NK-92 treated with Interleukin-12 subunit alpha and Interleukin-12 subunit beta, amount 100 ng/mL, for 24 hours (cell line): ENCODE data around the gene FOXD3.
"Not testable (repeated sequence)": the region's sequence is repeated elsewhere in the genome, so short reads cannot be mapped to it uniquely, and the experiment has no call there.

Experiments used
- DNase-seq: peaks from one replicate; lab custom pipeline; 2025; lab: John Stamatoyannopoulos, UW

Gene FOXD3

GRCh38 chr1:63321066-63321784, 1.1 kb upstream of the FOXD3 start:
- DNase-seq, result no peak

- no peak for DNase-seq
Measured at GRCh38 chr1:63321785-63322113, 618 bp upstream of the FOXD3 start.

- no peak for DNase-seq
Measured at GRCh38 chr1:63322944-63323864, 837 bp downstream of the FOXD3 start.

- DNase-seq, result no peak
Measured at GRCh38 chr1:63323865-63324778, 1.8 kb downstream of the FOXD3 start.

GRCh38 chr1:63324779-63325119, 2.4 kb downstream of the FOXD3 start:
- DNase-seq, result no peak

GRCh38 chr1:63325279-63325985, 3.1 kb downstream of the FOXD3 start:
- DNase-seq, result no peak

GRCh38 chr1:63326106-63326472, 3.7 kb downstream of the FOXD3 start:
- DNase-seq, result no peak

GRCh38 chr1:63326473-63327380, 4.4 kb downstream of the FOXD3 start:
- DNase-seq, result no peak

- peak; percentile 5 for DNase-seq
Measured at GRCh38 chr1:63327417-63328054, 5.2 kb downstream of the FOXD3 start.

- DNase-seq, result no peak
Measured at GRCh38 chr1:63328122-63328521, 5.8 kb downstream of the FOXD3 start.

GRCh38 chr1:63328781-63329180, 6.4 kb downstream of the FOXD3 start:
- DNase-seq, result no peak

GRCh38 chr1:63329621-63330330, 7.4 kb downstream of the FOXD3 start:
- DNase-seq, result no peak

- no peak for DNase-seq
Measured at GRCh38 chr1:63330331-63330916, 8.1 kb downstream of the FOXD3 start.

GRCh38 chr1:63342402-63342801, 20.0 kb downstream of the FOXD3 start:
- DNase-seq, result no peak

- no peak for DNase-seq
Measured at GRCh38 chr1:63343922-63344321, 21.6 kb downstream of the FOXD3 start.

GRCh38 chr1:63350320-63350719, 28.0 kb downstream of the FOXD3 start:
- no peak for DNase-seq

GRCh38 chr1:63352736-63353135, 30.4 kb downstream of the FOXD3 start:
- no peak for DNase-seq

- not testable (repeated sequence) for DNase-seq
Measured at GRCh38 chr1:63356234-63356633, 33.9 kb downstream of the FOXD3 start.

- no peak for DNase-seq
Measured at GRCh38 chr1:63359561-63359960, 37.2 kb downstream of the FOXD3 start.
